GM13976 (cell line): ENCODE results near the gene CACNA2D3.

ENCODE experiments used
- DNase-seq: peaks from one replicate; pipeline ENCODE4 v3.0.0; 2012; ENCODE audit warnings: low spot score
- CTCF ChIP-seq: IDR thresholded peaks from 2 replicates; pipeline ENCODE4 v1.5.1; 2012; ENCODE audit warnings: borderline replicate concordance, mild to moderate bottlenecking; ENCODE audit not compliant: insufficient read depth; ENCODE audit errors: extremely low read depth, missing control alignments, control extremely low read depth
- in situ Hi-C: fragments of 300-500 bp; cut with MboI; formaldehyde crosslinking; loops from one replicate; pipeline ENCODE4 v1.12.0; 2022; ENCODE audit warnings: low sequenced_read_pairs, mixed read lengths, inconsistent platforms; ENCODE audit not compliant: unreplicated experiment

The CACNA2D3 gene

DNA sequence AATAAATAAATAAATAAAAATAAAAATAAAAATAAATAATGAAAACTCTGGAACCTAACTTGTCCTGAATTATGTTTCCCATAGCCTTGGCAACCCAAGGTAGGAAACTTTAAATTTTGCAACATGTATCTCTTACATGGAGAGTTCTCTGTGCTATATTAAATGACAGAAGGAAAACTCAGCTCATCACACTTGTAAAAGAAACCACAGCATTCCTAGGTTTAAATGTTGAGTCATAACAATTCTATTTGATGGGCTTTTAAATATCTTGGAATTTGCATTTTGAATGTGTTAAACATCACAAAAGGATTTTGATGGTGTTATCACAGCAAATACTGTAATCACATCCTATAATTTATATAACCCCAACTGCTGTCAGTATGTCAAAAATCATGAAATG, 661.3 kb downstream of the CACNA2D3 start:
- no peak for DNase-seq
- no peak for TF ChIP-seq CTCF
- in situ Hi-C loops = no loop called here

GRCh38 chr3:54784021-54784420, 661.7 kb downstream of the CACNA2D3 start:
- in situ Hi-C loops = no loop called here
- no peak for TF ChIP-seq CTCF
- DNase-seq = no peak

DNA sequence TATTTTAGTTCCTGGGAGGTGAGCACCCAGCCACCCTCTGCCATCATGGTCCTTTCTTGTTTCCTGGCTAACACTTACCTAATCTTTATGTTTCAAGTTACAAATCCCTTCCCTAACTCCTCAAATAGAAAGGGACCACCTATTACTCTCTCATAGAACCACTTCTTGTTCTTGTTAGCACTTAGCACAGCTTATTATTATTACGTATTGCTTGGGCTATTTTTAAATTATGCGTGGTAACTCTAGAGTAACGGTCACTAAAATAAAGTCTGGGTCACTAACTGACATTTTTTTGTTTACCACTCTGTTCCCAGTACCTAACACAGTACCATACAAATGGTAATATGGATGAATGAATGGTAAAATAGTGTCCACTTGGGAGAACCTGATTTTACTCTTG, 663.6 kb downstream of the CACNA2D3 start:
- TF ChIP-seq CTCF = no peak
- no peak for DNase-seq
- in situ Hi-C loops = no loop called here

GRCh38 chr3:54790051-54790450, 667.7 kb downstream of the CACNA2D3 start:
- DNase-seq = no peak
- TF ChIP-seq CTCF = no peak
- in situ Hi-C loops = no loop called here

GRCh38 chr3:54791501-54792156, 669.3 kb downstream of the CACNA2D3 start:
- in situ Hi-C loops = no loop called here
- TF ChIP-seq CTCF = no peak
- no peak for DNase-seq

DNA sequence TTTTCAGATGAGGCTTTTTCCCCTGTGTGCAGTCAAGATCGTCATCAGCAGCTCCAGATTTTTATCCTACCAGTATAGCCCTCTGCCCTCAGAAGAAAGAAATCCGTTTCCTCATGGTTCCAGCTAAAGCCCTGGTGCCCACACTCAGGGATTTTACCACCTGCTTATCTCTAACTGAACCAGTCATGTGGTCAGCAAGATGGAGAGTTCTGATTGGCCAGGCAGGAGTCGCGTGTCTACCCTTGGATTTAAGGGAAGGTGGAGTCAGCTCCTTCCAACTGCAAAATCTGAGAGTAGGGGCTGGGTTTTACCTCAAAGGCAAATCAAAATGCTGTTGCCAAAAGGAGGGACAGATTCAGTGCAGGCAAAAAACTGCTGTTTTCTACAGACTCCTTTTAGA, 670.2 kb downstream of the CACNA2D3 start:
- in situ Hi-C loops = no loop called here
- TF ChIP-seq CTCF = no peak
- no peak for DNase-seq
